Upper lobe of right lung (tissue), 1 donor: ENCODE data around the gene NEUROG2. TPM values are rescaled to one million over a fixed set of nuclear protein-coding genes. Genes with fewer than 3 reads are reported as not detected.
"Not testable (repeated sequence)": the region's sequence is repeated elsewhere in the genome, so short reads cannot be mapped to it uniquely, and the experiment has no call there.

ENCODE experiments used
- ATAC-seq: fragments of 200-7000 bp; cut with Tn5 transposase; one replicate; pipeline ENCODE4 v1.9.1; 2020; ENCODE audit warnings: mild to moderate bottlenecking, moderate library complexity
- DNase-seq: peaks from one replicate; pipeline ENCODE4 v3.0.0-alpha.2; 2020
- H3K27ac ChIP-seq: fragments of 200-600 bp; one replicate; pipeline ENCODE4 v1.8.0; 2022
- H3K27me3 ChIP-seq: fragments of 200-600 bp; one replicate; pipeline ENCODE4 v1.8.0; 2022; ENCODE audit warnings: mild to moderate bottlenecking
- H3K36me3 ChIP-seq: fragments of 200-600 bp; one replicate; pipeline ENCODE4 v1.8.0; 2022
- H3K4me1 ChIP-seq: fragments of 200-600 bp; one replicate; pipeline ENCODE4 v1.8.0; 2022
- H3K4me3 ChIP-seq: fragments of 200-600 bp; one replicate; pipeline ENCODE4 v1.8.0; 2022; ENCODE audit warnings: mild to moderate bottlenecking
- H3K9me3 ChIP-seq: fragments of 200-600 bp; one replicate; pipeline ENCODE4 v1.8.0; 2022
- CTCF ChIP-seq: fragments of 200-600 bp; IDR thresholded peaks from one replicate; pipeline ENCODE4 v1.8.0; 2022; ENCODE audit warnings: antibody characterized with exemption
- intact Hi-C: fragments of 100-400 bp; cut with DNase I; formaldehyde crosslinking; loops from one replicate; pipeline ENCODE4 v1.11.0; 2022
- total RNA-seq: library from RNA; stranded (reverse); fragmentation: NEBNext Ultra II Directional; extraction: Animal tissue kit (Norgen Biotek cat#: 25700); gene quantifications from one replicate; pipeline ENCODE4 v1.2.1, GENCODE V29; 2021
- donor health status: DM: no; HTN: yes; CAD: no; lungs with severe emphysema.

NEUROG2 gene
- total RNA-seq, 1 donor from 2014 or later, result not detected

GRCh38 chr4:112559053-112559452 lies 43.1 kb upstream of the NEUROG2 start:
- no peak overlapping the region for H3K27ac ChIP-seq
- H3K4me1 ChIP-seq, result no peaks in the 10 kb centered on the region
- TF ChIP-seq CTCF, result no peak
- no peaks in the 10 kb centered on the region for H3K36me3 ChIP-seq
- no peaks in the 10 kb centered on the region for H3K9me3 ChIP-seq
- intact Hi-C loops, result no loop called here
- ATAC-seq, result no peak
- no peak for DNase-seq
- no peaks in the 10 kb centered on the region for H3K27me3 ChIP-seq
- H3K4me3 ChIP-seq, result no peak overlapping the region

GRCh38 chr4:112557676-112558411 lies 41.9 kb upstream of the NEUROG2 start:
- Histone ChIP-seq H3K4me1 (no peaks in the 10 kb centered on the region), H3K4me3 (no peak overlapping the region), H3K36me3 (no peaks in the 10 kb centered on the region), H3K9me3 (no peaks in the 10 kb centered on the region), H3K27ac (no peak overlapping the region), H3K27me3 (no peaks in the 10 kb centered on the region)
- no peak for DNase-seq
- no peak for ATAC-seq
- intact Hi-C loops, result no loop called here
- TF ChIP-seq CTCF, result no peak

- H3K36me3 ChIP-seq, DNase-seq, ATAC-seq, H3K27me3 ChIP-seq, H3K9me3 ChIP-seq, intact Hi-C loops, H3K27ac ChIP-seq, H3K4me3 ChIP-seq, H3K4me1 ChIP-seq: not testable (repeated sequence)
These were observed 38.3 kb upstream of the NEUROG2 start for GRCh38 chr4:112554271-112554670.

GRCh38 chr4:112552668-112553067 lies 36.7 kb upstream of the NEUROG2 start:
- Histone ChIP-seq H3K36me3 (no peaks in the 10 kb centered on the region), H3K9me3 (no peaks in the 10 kb centered on the region), H3K4me3 (no peak overlapping the region), H3K4me1 (no peaks in the 10 kb centered on the region), H3K27me3 (no peaks in the 10 kb centered on the region), H3K27ac (no peak overlapping the region)
- intact Hi-C loops, result no loop called here
- DNase-seq (no peak), ATAC-seq (no peak)
- no peak for TF ChIP-seq CTCF

- H3K4me1 ChIP-seq, result no peaks in the 10 kb centered on the region
- H3K27ac ChIP-seq, result no peak overlapping the region
- DNase-seq, result no peak
- no peaks in the 10 kb centered on the region for H3K9me3 ChIP-seq
- no peaks in the 10 kb centered on the region for H3K36me3 ChIP-seq
- ATAC-seq, result no peak
- intact Hi-C loops, result no loop called here
- no peaks in the 10 kb centered on the region for H3K27me3 ChIP-seq
- no peak for TF ChIP-seq CTCF
- no peak overlapping the region for H3K4me3 ChIP-seq
These were observed 34.7 kb upstream of the NEUROG2 start for GRCh38 chr4:112550728-112551127.

GRCh38 chr4:112546476-112546875 lies 30.5 kb upstream of the NEUROG2 start:
- H3K27ac ChIP-seq, result no peak overlapping the region
- intact Hi-C loops, result no loop called here
- H3K9me3 ChIP-seq, result no peaks in the 10 kb centered on the region
- H3K4me1 ChIP-seq, result no peaks in the 10 kb centered on the region
- DNase-seq (no peak), ATAC-seq (no peak)
- TF ChIP-seq CTCF, result no peak
- no peak overlapping the region for H3K4me3 ChIP-seq
- H3K27me3 ChIP-seq, result no peaks in the 10 kb centered on the region
- no peaks in the 10 kb centered on the region for H3K36me3 ChIP-seq
